GM19452 (cell line): ENCODE measurements around the gene G6PC2.
A peak's percentile ranks its signal among the peaks of the same experiment; 100 is the strongest.
"Not testable (repeated sequence)": the region's sequence is repeated elsewhere in the genome, so short reads cannot be mapped to it uniquely, and the experiment has no call there.

Experiments
- ATAC-seq: cut with Tn5 transposase; IDR thresholded peaks from one replicate; pipeline ENCODE4 v1.9.1; 2021; ENCODE audit not compliant: unreplicated experiment

Gene G6PC2

DNA sequence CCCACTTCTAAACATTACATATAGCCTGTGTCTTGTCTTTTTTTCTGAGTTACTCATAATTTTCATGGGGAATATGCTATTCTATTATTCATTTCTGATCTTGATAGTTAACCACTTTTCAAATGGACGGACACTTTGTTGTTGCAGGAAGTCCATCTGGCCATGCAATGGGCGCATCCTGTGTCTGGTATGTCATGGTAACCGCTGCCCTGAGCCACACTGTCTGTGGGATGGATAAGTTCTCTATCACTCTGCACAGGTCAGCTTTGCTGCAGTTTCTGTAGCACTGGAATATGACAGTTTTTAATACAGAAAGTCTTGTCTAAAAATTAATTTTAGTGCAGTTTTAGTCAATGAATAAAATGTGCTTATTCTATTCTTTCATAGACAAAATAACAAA, 3.3 kb downstream of the G6PC2 start:
- no peak for ATAC-seq

DNA sequence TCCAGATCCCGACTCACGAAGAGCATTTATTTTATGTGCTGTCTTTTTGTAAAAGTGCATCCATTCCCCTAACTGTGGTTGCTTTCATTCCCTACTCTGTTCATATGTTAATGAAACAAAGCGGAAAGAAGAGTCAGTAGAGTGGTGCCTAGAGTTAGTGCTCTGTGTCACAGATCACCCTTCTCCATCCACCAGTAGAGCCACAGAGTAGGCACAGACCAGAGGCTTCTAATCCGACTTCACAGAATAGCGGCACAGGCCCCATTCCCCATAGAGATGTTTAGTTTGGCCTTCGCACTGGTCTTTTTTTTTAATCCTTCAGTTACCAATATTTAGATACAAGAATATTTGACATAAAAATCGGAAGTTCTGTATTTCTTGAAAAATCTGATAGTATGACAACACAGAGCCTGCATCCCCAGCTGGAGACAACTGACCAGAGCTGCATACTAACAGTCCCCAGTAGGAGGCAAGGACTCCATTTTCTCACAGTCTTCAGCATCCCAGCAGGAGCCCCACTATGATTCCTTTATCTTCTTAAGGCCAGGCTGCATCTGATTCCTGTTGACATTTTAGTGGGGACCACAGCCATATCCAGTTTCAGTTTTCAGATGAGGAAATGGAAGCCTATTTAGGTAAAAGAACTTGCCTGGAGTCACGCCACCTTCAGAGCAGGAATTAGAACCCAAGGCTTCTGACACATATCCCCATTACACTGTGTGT, 7.0 kb downstream of the G6PC2 start:
- no peak for ATAC-seq

DNA sequence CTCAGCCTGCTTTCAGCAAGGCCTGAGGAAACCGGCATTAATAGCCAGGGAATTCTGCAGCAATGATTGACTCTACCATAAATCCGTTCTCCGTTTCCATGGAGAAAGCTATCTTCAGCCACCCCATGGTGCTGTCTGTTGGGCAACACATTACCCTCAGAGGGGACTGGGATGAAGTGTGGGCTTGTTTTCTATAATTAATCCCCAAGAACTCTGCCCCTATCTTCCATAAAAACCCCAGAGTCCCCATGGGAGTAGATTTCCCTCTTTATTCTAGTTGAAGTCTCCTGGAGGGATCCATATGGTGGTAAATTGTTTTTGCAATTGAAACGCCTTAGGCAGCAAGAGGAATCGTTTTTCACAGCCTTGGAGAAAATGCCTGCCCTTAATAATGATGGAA, 9.2 kb downstream of the G6PC2 start:
- ATAC-seq = no peak

DNA sequence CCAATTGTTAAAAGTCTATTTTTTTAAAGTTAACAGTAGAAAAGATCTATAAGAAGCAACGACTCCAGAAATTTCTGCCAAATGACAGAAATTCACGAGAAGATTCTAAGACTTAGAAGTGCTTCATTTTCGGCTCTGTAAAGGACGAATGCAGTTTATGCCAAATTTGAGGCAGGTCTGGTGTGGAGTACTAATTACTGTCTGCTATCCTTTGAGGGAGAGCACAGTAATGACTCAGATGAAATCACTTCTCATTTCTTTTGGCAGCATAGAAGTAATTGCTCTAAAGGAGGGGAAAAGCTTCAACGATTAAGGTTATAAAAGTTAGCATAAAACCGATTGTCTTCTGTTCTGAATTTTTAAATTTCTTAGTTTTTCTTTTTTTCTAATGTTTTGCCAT, 11.4 kb downstream of the G6PC2 start:
- no peak for ATAC-seq

DNA sequence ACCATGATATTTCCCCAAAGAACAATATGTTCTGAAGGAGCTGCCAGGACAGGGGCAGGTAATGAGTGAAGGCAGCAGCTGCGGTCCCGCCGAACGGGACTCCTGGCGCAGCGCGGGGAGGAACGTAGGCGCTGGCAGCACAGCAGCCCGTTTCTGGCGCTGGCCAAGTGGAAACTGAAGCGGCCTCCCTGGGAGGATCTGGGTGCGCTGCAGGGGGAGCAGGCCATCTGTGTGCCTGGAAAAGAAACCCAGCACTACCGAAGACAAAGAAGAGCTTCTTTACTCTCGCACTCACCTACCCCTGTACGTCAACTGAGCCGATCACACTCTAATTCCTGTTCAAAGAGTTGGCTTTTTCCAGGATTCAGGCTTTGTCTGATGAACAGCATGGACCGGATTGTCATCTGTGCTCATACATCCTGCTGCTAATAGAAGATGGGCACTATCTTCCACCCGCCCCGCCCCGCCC, 11.8 kb downstream of the G6PC2 start:
- ATAC-seq = no peak

DNA sequence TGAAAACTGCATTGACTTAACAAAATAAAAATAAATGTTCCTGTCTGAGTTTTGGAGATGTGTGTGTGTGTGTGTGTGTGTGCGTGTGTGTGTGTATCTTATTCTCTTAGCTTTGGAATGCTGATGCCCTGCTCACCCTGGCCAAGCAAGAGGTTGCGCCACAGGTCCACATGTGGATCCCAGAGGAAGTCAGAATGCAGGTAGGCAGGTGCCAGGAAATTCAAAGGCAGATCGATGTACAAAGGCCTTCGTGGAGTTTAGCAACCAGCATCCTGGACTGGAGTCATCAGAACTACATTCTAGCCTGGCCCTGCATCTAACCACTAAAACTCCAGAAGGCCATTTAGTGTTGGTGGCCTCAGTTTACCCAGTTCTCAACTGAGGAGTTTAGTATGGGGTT, 12.4 kb downstream of the G6PC2 start:
- no peak for ATAC-seq

DNA sequence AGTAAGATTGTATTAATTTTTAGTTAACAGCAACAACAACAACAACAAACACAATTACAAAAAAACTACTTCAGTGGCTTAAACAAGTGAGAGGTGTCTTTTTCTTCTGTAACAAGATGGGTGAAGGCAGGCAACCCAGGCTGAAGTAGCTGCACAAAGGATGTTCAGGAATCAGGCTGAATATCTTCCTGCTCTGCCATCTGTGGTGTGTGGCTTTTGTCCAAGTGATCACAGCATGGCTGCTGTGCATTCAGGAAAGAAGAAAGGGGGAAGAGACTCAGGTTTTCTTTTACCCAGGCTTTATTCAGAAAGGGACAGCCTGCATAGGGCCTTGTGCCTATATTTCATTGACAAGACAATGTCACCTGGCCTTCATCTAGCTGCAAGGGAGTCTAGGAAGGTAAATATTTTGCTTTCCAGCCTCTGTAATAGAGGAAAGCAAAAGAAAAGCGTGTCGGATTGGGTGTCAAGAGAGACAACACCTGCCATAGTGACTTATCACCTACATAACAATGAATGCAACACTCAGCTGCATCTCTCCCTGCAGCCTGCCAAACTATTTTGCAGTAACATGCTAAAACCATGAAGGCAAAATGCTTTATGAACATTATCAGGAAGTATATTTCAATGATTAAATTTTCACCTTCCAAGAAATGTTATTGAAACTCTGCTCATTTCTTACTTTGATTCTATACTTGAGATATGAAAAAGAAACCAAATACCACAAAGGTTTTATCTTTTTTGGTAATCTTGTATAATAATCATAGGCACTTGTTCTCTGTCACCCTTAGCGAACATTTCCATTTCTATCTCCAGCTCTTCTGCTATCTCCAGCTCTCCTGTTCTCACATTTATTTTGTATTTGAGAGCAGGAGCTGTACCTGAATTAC, 14.6 kb downstream of the G6PC2 start:
- ATAC-seq = no peak

DNA sequence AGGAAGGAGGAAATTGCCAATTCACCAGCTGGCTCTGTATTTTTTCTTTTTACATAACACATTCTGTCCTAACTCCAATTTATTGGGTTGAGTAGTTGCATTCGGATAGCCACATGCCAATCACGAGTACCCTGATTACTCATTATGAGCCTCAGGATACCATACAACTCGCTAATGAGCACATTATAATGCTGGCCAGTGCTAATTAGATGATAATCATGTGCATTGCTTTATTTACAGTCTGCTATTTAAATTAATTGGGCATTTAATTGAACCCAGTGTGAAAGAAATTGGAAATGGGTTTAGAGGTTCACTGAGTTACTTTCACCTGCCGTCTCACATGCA, 15.2 kb downstream of the G6PC2 start:
- no peak for ATAC-seq

DNA sequence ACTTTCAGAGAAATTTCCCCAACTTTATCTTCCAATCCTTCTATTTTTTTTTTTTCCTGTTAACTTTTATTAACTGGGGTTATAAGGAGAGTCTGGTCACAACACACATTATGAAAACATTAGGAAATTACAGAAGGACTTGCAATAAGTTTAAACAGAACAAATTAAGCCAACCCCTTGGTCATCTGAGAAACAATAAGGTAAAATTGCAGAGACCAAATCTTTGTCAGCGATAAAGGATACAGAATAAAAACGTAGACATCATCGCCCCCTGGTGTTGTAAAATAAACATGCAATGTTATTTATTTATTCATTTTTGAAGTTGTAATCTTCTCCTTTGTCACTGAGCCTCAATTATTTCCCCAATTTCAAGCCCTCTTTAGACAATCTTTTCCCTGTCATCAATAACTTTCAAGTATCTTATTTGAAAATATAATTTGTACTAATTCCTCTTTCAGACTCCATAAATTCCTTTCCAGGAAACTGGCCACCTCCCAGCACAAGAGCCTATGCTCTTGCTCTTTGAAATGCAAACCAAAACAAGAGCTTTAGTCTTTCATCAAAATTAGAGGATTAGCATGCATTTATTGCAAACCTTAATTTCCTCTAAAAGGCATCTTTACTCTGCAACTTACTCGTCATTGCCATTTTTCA, 19.5 kb downstream of the G6PC2 start:
- no peak for ATAC-seq

DNA sequence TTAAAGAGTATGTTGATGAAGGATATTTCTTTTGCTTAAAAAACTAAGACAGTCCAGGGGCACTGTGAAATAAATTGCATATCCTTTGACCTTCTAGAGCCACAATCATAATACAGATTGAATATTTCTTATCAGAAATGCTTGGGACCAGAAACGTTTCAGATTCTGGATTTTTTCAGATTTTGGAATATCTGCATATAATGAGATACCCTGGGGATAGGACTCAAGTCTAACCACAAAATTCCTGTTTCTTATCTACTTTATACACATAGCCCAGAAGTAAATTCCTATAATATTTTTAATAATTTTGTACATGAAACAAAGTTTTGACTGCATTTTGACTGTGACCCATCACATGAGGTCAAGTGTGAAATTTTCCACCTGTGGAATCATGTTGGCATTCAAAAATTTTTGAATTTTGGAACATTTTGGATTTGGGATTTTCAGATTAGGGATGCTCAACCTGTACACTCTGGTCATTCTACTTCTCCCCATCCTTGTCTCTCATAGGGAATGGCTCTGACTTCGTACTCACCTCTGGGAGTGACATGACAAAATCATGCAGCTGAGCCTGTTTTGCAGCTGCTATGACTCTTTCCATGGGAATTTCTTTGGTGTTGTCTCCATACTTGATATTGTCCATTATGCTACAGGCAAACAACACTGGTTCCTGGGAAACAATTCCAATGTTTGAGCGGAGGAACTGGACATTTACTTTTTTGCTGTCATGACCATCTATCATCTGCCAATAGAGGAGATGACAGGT, 25.7 kb downstream of the G6PC2 start:
- no peak for ATAC-seq

DNA sequence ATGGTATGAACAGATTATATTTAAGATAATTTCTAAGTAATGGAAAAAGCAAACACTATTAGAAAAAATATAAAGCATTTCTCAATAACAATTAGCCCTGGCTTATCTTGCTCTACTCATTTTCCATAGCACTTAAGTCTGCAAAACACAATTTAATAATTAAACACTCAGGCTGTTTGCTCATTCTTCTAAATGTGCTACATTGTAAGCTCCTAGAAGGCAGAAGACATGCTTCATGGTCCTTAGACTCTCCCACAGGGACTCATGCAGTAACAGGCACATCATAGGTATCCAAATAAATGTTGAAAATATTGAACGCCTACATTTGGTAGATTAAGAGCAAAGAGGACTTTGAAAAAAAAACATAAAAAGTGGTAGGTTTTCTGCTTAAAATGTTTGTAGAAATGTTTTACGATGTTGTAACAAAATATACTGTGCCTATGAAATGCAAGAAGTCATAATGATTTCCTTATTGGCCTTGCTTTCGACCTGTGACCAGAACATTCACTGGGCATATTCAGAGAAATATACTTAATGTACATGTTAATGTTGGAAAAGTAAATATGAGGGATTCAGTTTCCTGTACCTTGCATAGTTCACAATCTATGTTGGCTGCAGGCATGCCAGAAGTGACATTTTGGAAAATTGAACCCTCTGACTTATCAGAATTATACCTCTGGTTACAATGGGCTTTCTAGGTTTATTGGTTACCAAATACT, 27.2 kb downstream of the G6PC2 start:
- no peak for ATAC-seq

DNA sequence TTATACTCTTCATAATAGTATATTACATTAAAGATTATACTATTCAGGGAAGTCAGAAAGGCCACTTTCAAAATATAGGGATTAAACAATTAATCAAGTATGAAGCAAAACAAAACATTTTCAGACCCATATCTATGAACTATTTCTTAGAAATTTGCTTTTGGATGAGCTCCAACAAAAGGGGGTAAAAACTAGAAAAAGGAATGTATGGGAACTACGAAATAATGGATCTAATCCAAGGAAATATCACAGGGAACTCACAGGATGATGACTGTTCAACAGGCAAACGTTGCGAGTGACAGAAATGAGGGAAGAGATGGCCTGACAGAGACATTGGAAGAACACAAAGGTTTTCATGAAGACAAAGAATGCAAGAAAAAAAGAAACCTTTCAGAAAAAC, 27.9 kb downstream of the G6PC2 start:
- ATAC-seq = no peak

DNA sequence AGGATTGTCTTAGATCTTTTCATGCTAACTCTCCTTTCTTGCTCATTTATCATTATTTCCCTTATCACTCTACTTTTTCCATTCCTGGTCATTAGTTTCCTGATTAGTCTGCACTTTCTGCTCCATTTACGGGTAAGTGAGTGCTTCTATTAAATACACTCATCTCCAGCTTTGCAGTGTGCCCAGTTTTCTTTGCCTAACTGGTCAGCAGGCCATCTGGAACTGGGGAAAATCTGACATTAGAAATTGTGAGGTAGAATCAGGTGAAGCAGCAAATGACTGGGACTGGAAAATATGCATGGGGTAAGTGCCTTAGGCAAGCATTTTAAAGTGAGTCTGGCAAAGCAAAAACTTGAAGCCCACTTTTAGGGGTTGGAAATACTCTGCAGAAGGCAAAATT, 29.2 kb downstream of the G6PC2 start:
- ATAC-seq = no peak

DNA sequence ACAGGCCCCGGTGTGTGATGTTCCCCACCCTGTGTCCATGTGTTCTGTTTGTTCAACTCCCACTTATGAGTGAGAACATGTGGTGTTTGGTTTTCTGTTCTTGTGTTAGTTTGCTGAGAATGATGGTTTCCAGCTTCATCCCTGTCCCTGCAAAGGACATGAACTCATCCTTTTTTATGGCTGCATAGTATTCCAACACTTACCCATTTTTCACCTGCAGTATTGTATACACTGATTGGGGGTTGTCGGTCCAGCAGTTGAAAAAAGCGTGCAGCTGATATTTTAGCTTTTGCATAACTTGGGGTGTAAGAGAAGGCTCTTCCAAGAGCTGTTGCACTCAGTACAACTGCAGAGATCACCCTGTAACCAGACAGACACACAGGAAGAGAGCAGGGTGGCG, 31.1 kb downstream of the G6PC2 start:
- ATAC-seq = not testable (repeated sequence)

DNA sequence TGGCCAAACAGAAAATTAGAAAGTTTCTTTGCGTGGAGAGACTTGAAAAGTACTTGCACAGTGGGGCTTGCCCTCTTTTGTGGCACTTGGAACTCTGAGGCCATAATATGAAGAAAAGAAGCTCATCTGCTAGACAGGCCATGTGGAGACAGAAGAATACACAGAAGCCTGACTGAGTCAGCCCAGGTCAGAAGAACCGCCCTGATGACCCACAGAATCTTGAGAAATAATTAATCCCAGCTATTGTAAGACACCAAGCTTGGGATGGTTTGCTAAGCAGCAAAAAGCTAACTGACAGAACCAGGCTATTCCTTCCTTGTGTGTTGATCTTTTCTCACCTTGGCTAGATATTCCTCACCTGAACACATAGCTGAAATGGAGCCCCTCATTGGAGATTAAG, 33.7 kb downstream of the G6PC2 start:
- no peak for ATAC-seq

DNA sequence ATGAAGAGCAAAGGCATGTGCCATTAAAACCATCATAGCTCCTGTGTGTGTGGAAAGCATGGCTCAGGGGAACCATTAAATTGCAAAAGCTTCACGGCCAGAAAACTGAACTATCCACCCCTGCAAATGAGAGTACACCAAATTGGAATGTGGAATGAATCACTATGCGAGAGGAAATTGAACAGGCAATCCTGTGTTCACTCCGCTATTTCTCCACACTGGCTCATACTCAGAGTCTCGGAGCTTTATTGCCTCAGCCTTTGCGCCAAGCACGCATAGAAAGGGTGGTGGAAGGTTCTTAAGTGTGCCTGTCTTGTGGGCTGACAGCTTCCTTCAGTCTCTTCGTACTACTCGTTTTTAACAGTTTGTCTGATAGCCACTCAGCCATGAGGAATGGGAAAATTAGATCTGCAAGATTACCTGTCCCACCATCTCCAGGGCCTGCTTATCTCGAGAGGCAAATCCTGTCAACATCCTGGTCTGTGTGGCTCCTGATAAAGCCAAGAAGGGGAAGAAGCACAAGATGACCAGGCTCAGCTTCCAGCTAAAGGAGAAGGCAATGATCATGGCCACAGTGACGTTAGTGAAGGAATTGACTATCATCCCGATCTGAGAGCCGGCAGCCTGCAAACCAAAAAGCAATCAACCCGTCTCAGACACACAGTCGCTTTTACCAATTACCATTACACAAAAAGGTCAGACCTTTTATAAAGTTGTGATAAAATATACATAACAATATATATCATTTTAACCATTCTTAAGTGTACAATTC, 34.9 kb downstream of the G6PC2 start:
- no peak for ATAC-seq

DNA sequence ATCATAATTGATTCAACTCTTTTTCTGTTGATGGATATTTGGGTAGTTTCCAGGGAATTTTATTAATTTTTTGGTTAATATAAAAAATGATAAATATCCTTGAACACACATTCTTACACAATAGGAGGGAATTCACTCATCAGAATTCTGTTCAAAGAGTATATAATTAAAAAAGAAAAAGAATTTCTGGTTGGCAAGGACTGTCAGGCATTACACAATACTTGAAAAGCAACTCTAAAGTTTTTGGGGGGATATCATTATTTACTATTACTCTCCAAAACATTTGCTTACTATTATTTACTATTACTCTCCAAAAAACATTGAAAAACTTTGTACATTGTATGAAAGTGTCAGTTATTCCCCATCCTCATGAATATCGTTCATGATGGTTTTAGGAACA, 38.0 kb downstream of the G6PC2 start:
- ATAC-seq = no peak

DNA sequence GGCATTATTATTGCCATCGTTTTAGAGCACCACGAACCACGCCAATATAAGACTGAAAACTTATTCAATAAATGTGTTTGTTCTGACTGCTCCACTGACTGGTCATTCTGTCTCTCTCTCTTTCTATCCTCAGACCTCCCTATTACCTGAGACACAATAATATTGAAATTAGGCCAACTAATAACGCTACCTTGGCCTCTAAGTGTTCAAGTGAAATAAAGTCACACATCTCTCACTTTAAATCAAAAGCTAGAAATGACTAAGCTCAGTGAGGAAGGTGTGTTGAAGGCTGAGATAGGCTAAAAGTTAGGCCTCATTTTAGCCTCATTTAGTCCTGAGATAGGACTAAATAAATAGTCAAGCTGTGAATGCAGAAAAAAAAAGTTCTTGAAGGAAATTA, 38.8 kb downstream of the G6PC2 start:
- ATAC-seq = peak; percentile 84

DNA sequence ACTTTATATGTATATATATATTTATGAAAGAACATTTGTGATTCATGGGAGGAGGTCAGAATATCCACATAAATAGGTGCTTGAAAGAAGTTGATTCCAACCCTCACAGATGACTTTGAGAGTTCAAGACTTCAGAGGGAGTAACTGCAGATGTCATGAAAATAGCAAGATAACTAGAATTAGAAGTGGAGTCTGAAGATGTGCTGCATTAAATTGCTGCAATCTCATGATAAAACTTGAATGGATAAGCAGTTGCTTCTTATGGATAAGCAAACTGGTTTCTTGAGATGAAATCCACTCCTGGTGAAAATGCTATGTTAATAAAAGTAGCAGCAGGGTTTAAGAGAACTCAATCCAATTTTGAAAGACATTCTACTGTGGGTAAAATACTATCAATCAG, 40.2 kb downstream of the G6PC2 start:
- no peak for ATAC-seq

DNA sequence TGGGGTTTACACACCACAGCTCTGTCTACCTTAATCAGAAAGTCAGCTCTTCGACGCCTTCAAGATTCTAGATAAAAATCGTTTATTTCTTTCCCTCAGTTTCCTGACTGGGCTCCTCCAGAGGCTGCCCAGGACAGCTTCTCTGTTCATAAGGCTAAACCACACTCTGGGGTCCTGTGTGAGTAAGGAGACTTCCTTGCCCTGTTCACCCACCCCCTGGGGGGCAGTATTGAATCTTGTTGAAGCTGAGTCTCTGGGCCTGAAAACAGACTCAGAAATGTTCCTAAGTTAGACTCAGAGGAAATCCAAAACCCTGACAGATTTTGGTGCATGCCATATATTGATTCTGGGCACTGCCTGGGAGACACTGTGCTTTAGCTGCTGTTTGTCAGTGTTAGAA, 43.0 kb downstream of the G6PC2 start:
- no peak for ATAC-seq
